Adrenal gland (tissue), 5 donors: Measurements from ENCODE around the gene INPP1.

ENCODE experiments used
- POLR2A ChIP-seq, 2 donors: fragments of 450-650 bp; IDR thresholded peaks; one replicate each; pipeline ENCODE4 v1.6.1; 2017; ENCODE audit warnings: antibody characterized with exemption in 2 of 2, mild to moderate bottlenecking in 2 of 2, moderate library complexity in 1 of 2
- TF ChIP-seq, protein P1 (sequence below), 6 experiments: fragments of 450-650 bp in 4 of 6; fragments of 200-600 bp in 2 of 6; sonication (generic) in 1 of 6; IDR thresholded peaks; 1 replicate in 5 of 6; 2 replicates in 1 of 6; pipeline versions ENCODE4 v1.5.1 to v1.8.0; 2016 to 2021; ENCODE audit warnings: antibody characterized with exemption in 6 of 6, mild to moderate bottlenecking in 2 of 6, moderate library complexity in 1 of 6
- donor health status: DM: no; HTN: no; CAD: no.

DNA sequence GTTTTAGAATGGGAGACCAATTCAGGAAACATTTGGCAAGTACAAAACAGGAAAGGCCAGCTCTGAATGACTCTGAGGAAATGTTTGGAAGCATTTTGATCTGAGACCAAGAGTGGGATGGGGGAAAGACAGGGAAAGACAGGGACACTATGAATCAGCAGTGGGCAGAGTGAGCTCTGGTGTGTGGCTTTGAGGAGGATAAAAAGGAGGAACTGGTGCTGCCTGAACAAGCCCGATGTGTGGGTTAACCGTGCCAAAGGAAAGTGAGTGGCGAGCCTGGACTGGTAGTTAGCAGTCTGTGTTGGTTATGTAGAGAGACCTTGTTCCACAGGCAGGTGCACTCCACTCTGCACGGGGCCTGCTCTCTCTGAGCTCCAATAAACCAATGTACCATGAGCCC is 70.0 kb downstream of the INPP1 start:
- TF ChIP-seq, protein P1, sequence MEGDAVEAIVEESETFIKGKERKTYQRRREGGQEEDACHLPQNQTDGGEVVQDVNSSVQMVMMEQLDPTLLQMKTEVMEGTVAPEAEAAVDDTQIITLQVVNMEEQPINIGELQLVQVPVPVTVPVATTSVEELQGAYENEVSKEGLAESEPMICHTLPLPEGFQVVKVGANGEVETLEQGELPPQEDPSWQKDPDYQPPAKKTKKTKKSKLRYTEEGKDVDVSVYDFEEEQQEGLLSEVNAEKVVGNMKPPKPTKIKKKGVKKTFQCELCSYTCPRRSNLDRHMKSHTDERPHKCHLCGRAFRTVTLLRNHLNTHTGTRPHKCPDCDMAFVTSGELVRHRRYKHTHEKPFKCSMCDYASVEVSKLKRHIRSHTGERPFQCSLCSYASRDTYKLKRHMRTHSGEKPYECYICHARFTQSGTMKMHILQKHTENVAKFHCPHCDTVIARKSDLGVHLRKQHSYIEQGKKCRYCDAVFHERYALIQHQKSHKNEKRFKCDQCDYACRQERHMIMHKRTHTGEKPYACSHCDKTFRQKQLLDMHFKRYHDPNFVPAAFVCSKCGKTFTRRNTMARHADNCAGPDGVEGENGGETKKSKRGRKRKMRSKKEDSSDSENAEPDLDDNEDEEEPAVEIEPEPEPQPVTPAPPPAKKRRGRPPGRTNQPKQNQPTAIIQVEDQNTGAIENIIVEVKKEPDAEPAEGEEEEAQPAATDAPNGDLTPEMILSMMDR (IDR thresholded peaks at IDR 0.05), result no peak
- TF ChIP-seq POLR2A (IDR thresholded peaks at IDR 0.05), result no peak
